Transverse colon (tissue), 4 donors: Measurements from ENCODE around the gene FAM53A. TPM values are rescaled to one million over a fixed set of nuclear protein-coding genes. Genes with fewer than 3 reads are reported as not detected.
A peak's percentile ranks its signal among the peaks of the same experiment; 100 is the strongest.

Source experiments
- DNase-seq: peaks from one replicate; pipeline ENCODE4 v3.0.0-alpha.2; 2019
- H3K27ac ChIP-seq, 4 donors: fragments of 200-600 bp; sonication (generic); 2 replicates each; pipeline ENCODE4 v1.5.1; 2016 to 2018; ENCODE audit warnings: inconsistent platforms in 4 of 4
- H3K27me3 ChIP-seq: fragments of 200-600 bp; sonication (generic); 2 replicates; pipeline ENCODE4 v1.5.1; 2017; ENCODE audit warnings: inconsistent platforms
- H3K36me3 ChIP-seq, 4 donors: fragments of 200-600 bp; sonication (generic); 2 replicates each; pipeline ENCODE4 v1.5.1; 2017 to 2019; ENCODE audit warnings: inconsistent platforms in 4 of 4
- H3K4me1 ChIP-seq, 4 donors: fragments of 200-600 bp; sonication (generic); 2 replicates each; pipeline ENCODE4 v1.5.1; 2017 to 2020; ENCODE audit warnings: inconsistent platforms in 4 of 4
- H3K4me3 ChIP-seq, 4 donors: fragments of 200-600 bp; sonication (generic); 1 replicate in 1 of 4; 2 replicates in 3 of 4; pipeline versions ENCODE4 v1.5.1 to v1.6.1; 2017 to 2019; ENCODE audit warnings: inconsistent platforms in 4 of 4
- H3K9me3 ChIP-seq, 2 donors: fragments of 200-600 bp; sonication (generic); 2 replicates each; pipeline ENCODE4 v1.5.1; 2017 to 2019; ENCODE audit warnings: inconsistent platforms in 2 of 2
- CTCF ChIP-seq, 5 experiments: fragments of 200-600 bp in 3 of 5; fragments of 450-650 bp in 2 of 5; sonication (generic) in 3 of 5; IDR thresholded peaks; 1 replicate in 2 of 5; 2 replicates in 3 of 5; pipeline ENCODE4 v1.5.1; 2016 to 2017; ENCODE audit warnings: antibody characterized with exemption in 5 of 5, inconsistent platforms in 3 of 5, mild to moderate bottlenecking in 2 of 5, moderate library complexity in 1 of 5
- EP300 ChIP-seq: sonication (generic); formaldehyde crosslinking; IDR thresholded peaks from one replicate; pipeline ENCODE4 v1.6.1; 2017; ENCODE audit warnings: antibody characterized with exemption, low read depth
- POLR2A ChIP-seq: fragments of 450-650 bp; IDR thresholded peaks from one replicate; pipeline ENCODE4 v1.6.1; 2016; ENCODE audit warnings: antibody characterized with exemption, mild to moderate bottlenecking, moderate library complexity
- POLR2AphosphoS5 ChIP-seq, 3 donors: sonication (generic); formaldehyde crosslinking; IDR thresholded peaks; one replicate each; pipeline ENCODE4 v1.6.1; 2016; ENCODE audit warnings: antibody characterized with exemption in 3 of 3
- WGBS, 2 donors: methylation state at CpG; one replicate each; pipeline ENCODE4 v1.1.5; 2018; ENCODE audit warnings: low coverage in 1 of 2; 5-methylcytosine and 5-hydroxymethylcytosine counted together
- in situ Hi-C, 4 donors: fragments of 200-750 bp; cut with MboI; loops; one replicate each; pipeline versions ENCODE4 v1.15.0 to v1.15.1; 2017; ENCODE audit warnings: low sequenced_read_pairs in 3 of 4, low pct_ligation_motif_present in 1 of 4, low pct_unique_long_range_greater_than_20kb in 1 of 4
- intact Hi-C: fragments of 100-400 bp; cut with DNase I; formaldehyde crosslinking; loops from one replicate; pipeline ENCODE4 v1.15.1; 2023; ENCODE audit warnings: low total_unique reads
- total RNA-seq, 4 donors: library from RNA; depleted of rRNA; stranded (reverse); fragments of >200 nt; gene quantifications; one replicate each; pipeline ENCODE4 v1.1.0, GENCODE V29; 2016

The FAM53A gene
- total RNA-seq, 4 donors from 2014 or later = 1.4 to 32.9 (median 2.7) TPM

DNA sequence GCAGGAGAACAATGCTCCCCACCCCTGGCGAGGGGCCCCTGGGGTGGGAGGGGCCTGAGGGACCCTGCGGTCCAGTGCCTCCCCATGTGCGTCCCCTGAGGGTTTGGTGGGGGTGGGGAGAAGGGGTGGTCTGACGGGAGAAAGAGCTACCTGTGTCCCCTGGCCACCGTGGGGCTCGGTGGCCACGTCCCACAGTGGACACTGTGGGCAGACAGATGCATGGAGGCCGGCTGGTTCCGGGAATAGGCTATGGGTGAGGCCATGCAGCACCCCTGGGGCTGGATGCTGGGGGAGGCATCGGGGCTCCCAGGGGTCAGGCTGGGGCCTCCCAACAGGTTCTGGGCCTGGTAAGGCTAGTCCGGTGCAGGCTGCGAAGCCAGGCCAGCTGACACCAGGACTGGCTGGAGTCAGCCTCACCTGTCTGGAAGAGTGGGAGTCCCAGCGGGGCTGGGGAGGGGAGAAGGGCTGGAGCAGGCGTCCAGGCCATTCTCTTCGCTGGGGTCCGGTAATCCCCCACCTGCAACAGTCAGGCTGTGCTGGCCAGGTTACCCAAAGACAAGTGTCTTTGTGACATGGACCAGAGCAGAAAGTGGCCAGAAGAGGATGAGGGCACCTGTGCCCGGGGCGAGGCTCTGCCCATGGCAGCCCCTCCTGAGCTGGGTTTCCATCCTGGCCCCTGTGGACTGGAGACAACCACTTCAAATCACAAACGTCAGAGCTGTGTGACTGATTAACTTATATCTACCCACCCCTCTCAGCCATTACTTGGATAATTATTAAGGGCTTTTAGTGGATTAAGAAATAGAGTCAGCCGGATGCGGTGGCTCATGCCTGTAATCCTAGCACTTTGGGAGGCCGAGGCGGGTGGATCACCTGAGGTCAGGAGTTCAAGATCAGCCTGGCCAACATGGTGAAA is 1.4 kb upstream of the FAM53A start:
- intact Hi-C loops (no loop called here), in situ Hi-C loops (loop anchor here in 1 of 4 donors (5.0 kb wide), 1 partner anchor 47 kb away; no protein-coding TSS in a partner anchor)
- WGBS, 2 donors = 84% methylated on average over 23 of the region's 23 CpGs; no CpG with 5 or more reads in 1 of the 2 donors
- Histone ChIP-seq H3K9me3 (no peaks in the 10 kb centered on the region), H3K36me3 (no peaks in the 10 kb centered on the region), H3K27ac (peak overlapping the region; percentile 71 to 82 (median 78)), H3K27me3 (no peaks in the 10 kb centered on the region), H3K4me3 (peak overlapping the region in 3 of 4 donors; percentile 47 to 66 (median 60)), H3K4me1 (peaks cover 0 to 20% (median 12%) of the 10 kb centered on the region in 4 donors)
- no peak for DNase-seq
- TF ChIP-seq CTCF (IDR thresholded peaks at IDR 0.05) (no peak), EP300 (no peak), POLR2A (no peak), POLR2AphosphoS5 (IDR thresholded peaks at IDR 0.05) (no peak)

GRCh38 chr4:1684506-1685234 is 557 bp upstream of the FAM53A start:
- no peaks in the 10 kb centered on the region for H3K36me3 ChIP-seq
- H3K4me1 ChIP-seq = peaks cover 0 to 20% (median 12%) of the 10 kb centered on the region in 4 donors
- in situ Hi-C loops = loop anchor here in 1 of 4 donors (5.0 kb wide), 1 partner anchor 48 kb away; no protein-coding TSS in a partner anchor
- TF ChIP-seq POLR2A = peak; percentile 9
- no peak for TF ChIP-seq EP300
- TF ChIP-seq POLR2AphosphoS5 (IDR thresholded peaks at IDR 0.05) = no peak
- TF ChIP-seq CTCF (IDR thresholded peaks at IDR 0.05) = no peak
- no peaks in the 10 kb centered on the region for H3K9me3 ChIP-seq
- 17% methylated on average over 56 of the region's 66 CpGs; no CpG with 5 or more reads in 1 of the 2 donors for WGBS, 2 donors
- intact Hi-C loops = no loop called here
- DNase-seq = peak; percentile 32
- H3K4me3 ChIP-seq = peak overlapping the region; percentile 34 to 66 (median 54)
- H3K27ac ChIP-seq = peak overlapping the region; percentile 71 to 82 (median 78)
- H3K27me3 ChIP-seq = no peaks in the 10 kb centered on the region

GRCh38 chr4:1683261-1683735 is 815 bp downstream of the FAM53A start:
- H3K27me3 ChIP-seq = no peaks in the 10 kb centered on the region
- H3K4me3 ChIP-seq = peak overlapping the region; percentile 65 to 74 (median 68)
- TF ChIP-seq EP300 = no peak
- no peak for TF ChIP-seq CTCF (IDR thresholded peaks at IDR 0.05)
- no peak for TF ChIP-seq POLR2A
- TF ChIP-seq POLR2AphosphoS5 (IDR thresholded peaks at IDR 0.05) = peak in 1 of 3 donors; percentile 31
- intact Hi-C loops = no loop called here
- no peaks in the 10 kb centered on the region for H3K9me3 ChIP-seq
- DNase-seq = no peak
- peak overlapping the region; percentile 81 to 93 (median 90) for H3K27ac ChIP-seq
- 13 to 15% methylated on average over 11 to 13 of the region's 13 CpGs for WGBS, 2 donors
- peaks cover 0 to 24% (median 12%) of the 10 kb centered on the region in 4 donors for H3K4me1 ChIP-seq
- in situ Hi-C loops = no loop called here
- H3K36me3 ChIP-seq = no peaks in the 10 kb centered on the region

- no peaks in the 10 kb centered on the region for H3K27me3 ChIP-seq
- intact Hi-C loops = no loop called here
- 84 to 91% methylated on average over 5 to 13 of the region's 13 CpGs for WGBS, 2 donors
- in situ Hi-C loops = no loop called here
- H3K4me1 ChIP-seq = peaks cover 0 to 24% (median 12%) of the 10 kb centered on the region in 4 donors
- H3K4me3 ChIP-seq = peak overlapping the region in 2 of 4 donors; percentile 65 to 66
- TF ChIP-seq POLR2A = no peak
- no peak for DNase-seq
- H3K36me3 ChIP-seq = no peaks in the 10 kb centered on the region
- peak overlapping the region; percentile 81 to 93 (median 90) for H3K27ac ChIP-seq
- H3K9me3 ChIP-seq = no peaks in the 10 kb centered on the region
These were observed 1.3 kb downstream of the FAM53A start for GRCh38 chr4:1682860-1683259.
